DMS153 (cell line): ENCODE results near the gene TMEM72.

Experiments used
- DNase-seq: peaks from one replicate; lab custom pipeline; 2025; lab: John Stamatoyannopoulos, UW

The TMEM72 gene

DNA sequence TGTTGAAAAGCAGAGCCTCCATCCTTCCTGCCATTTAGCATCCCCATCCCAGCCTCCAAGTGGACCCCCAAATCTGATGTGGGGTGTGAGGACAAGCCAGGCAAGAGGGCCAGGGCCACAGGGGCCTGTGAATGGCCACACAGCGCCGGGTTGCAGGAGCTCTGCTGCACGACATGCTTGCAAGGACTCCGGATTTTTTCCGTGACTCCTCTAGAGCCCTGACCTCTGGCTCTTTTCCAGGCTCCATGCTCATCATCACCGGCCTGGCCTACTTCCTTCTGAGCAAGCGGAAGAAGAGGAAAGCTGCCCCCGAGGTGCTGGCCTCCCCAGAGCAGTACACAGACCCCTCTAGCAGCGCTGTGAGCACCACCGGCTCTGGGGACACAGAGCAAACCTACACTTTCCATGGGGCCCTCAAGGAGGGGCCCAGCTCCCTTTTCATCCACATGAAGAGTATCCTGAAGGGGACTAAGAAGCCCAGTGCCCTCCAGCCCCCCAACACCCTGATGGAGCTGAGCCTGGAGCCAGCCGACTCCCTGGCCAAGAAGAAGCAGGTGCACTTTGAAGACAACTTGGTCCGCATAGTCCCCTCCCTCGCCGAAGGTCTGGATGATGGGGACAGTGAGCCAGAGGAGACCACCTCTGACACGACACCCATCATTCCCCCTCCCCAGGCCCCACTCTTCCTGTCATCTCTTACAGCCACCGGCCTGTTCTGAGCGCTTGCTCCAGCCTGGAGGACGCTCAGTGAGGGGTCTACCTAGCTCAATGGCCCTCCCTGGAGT, 23.5 kb downstream of the TMEM72 start:
- DNase-seq: no peak

GRCh38 chr10:44935201-44935965, 24.2 kb downstream of the TMEM72 start:
- DNase-seq: no peak

- DNase-seq: no peak
Observed at GRCh38 chr10:44935966-44936295, 24.8 kb downstream of the TMEM72 start.

DNA sequence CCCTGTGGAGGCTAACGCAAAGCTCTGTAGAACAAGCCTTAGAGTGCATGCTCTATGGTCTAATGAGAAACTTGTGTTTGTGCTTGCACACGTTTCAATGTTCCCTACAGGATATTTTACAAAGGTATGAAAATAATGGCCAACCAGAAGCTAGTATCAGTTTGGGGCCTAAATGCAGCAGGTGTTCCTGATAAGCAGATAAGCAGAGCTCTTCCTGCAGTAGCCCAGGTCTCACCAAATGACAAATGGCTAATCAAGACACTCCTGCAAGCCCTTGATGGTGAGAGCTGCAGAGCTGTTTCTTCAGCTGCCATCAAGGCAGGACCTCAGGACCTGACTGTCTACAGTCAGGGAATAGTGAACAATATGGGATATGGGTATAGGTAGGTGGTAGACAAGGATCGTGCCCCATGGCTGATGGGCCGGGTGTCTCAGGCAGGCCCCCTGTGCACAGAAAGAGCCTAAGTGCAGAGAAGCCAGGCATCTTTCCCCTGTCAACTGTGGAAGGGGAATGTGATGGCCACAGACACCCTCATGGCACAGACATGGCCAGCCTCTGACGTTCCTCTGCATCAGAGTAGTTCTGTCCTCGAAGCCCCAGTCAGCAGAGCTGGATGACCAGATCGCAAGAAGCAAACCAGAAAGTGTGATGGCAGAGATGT, 25.3 kb downstream of the TMEM72 start:
- no peak for DNase-seq

GRCh38 chr10:44937196-44938005, 26.3 kb downstream of the TMEM72 start:
- DNase-seq: no peak

DNA sequence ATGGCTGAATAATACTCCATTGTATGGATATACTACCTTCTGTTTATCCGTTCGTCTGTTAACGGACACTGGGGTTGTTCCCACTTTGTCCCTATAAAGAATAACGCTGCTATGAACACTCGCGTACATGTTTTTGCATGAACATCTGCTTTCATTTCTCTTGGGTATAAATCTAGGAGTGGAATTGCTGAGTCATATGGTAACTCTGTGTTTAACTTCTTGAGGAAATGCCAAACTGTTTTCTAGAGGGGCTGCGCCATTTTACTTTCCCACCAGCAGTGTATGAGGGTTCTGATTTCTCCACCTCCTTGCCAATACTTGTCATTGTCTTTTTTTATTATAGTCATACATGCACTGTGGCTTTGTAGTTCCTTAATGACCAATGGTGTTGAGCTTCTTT, 27.8 kb downstream of the TMEM72 start:
- no peak for DNase-seq

- no peak for DNase-seq
Observed at GRCh38 chr10:44939691-44940401, 28.7 kb downstream of the TMEM72 start.

GRCh38 chr10:44944354-44944753, 33.2 kb downstream of the TMEM72 start:
- DNase-seq: no peak

DNA sequence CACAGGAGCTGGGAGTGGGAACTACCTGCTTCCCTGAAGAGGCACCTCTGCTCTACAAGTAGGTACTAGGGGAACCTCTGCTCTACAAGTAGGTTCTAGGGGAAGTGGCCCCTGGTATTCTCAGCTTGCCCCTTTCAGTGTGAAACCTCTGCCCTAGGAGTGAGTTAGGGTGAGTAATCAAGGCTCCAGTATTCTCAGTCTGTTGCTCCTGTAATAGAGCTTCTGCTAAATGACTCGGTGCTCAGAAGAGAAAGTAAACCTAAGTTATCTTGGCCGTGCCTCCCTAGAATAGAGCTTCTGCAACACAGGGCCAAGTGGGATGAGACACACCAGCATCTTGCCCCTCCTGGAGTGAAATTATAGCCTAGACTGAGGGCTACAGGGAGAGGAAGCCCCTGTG, 35.1 kb downstream of the TMEM72 start:
- no peak for DNase-seq

DNA sequence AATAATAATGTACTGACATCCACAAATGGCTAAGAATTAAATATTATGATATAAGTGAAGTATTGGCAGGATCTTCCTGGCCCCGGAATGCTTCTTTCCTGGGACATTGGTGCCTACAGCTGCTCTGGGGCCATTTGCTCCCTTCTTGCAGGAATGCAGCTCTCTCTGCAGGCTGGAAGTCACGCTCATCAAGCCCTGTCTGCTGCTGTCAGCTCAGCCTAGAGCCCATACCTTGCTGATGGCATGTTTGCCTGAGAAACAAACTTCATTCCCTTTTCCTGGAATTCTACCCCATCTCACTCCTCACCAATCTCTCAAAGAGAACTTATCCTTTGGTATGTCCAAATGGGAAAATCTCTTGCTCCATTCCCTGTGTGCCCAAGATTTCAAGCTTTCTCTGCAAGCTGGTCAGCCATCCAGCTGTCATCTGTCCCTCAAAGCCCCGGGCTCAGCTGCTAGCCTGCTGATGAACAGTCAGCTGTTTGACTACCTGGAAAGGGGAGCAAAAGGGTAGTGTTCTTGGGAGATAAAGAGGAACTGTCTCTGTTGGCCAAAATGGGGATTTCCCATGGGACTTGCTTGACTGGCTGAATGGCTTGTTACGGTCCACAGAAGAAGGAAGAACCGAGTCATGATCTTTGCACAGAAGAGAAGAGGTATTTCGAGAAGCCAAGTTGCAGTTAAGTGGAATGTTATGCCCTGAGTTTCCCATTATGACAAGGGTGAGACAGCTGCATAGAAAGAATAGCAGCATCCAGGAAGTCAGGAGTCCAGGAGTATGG, 36.4 kb downstream of the TMEM72 start:
- DNase-seq: no peak

DNA sequence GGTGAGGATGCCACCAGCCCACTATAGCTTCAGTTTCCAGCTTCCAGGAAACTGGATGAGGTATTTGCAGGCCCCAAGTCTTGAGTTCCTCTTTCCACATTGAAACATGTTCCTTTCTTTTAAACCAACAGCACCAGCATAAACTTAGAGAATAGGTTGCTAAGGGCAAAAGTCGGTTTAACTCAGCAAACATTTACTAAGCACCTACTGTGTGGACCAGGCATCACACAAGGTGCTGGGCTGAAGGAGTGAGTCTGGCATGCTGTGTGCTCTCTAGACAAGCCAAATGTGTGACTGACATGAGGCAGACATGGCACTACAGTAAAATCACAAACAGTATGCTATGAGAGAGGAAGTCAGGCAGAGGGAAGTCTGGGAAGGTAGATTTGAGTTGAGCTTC, 37.5 kb downstream of the TMEM72 start:
- DNase-seq: no peak

DNA sequence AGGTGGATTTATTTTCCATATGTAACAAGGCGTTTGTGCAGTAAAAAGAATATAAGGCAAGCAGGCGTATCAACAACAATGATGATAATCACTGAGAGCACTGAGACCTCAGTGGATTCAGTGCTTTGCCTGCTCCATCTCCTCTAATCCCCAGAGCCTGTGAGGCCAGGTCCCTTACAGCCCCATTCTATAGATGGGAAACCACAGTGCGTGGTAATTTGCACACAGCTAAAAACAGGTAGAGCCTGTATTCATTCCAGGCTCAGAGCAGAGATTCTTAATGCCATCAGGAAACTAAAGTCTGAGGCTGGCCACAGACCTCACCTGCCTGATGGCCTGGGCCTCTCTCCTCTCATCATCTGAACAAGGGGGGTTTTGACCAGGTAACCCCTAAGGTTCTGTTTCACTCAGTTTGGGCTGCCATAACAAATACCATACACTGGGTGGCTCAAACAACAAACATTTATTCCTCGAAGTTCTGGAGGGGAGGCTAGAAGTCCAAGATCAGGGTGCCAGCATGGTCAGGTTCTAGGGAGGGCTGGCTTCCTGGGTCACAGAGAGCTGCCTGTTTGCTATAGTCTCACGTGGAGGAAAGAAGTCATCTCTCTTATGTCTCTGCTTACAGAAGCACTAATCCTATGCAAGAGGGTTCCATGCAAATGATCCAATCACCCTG, 38.1 kb downstream of the TMEM72 start:
- DNase-seq: no peak

- DNase-seq: no peak
Observed at GRCh38 chr10:44949915-44950314, 38.8 kb downstream of the TMEM72 start.

GRCh38 chr10:44950326-44951225, 39.4 kb downstream of the TMEM72 start:
- DNase-seq: no peak

DNA sequence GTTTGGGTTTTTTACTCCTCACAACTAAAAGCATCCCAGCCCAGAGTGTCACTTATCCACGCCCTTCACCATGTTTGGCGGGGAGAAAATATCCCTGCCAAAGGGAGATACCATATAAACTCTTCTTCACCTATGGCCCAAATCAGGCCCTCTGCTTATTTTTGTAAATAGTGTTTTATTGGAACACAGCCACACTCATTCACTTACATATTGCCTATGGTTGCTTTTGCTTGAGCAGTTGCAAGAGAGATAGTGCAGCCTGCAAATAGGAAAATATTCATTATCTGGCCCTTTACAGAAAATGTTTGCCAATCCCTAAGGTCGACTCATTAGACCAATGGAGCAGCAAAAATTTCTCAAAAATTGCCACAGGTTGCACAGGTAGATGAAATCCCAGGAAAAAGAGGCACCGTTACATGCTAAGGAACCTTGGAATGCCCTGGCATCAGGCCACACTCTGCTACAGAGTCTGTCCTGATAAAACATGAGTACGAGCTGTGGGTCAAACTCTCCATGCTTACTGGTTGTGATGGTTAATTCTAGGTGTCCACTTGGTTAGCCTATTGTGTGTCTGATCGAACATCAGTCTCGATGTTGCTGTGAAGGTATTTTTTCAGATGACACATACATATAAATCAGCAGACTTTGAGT, 40.6 kb downstream of the TMEM72 start:
- no peak for DNase-seq

DNA sequence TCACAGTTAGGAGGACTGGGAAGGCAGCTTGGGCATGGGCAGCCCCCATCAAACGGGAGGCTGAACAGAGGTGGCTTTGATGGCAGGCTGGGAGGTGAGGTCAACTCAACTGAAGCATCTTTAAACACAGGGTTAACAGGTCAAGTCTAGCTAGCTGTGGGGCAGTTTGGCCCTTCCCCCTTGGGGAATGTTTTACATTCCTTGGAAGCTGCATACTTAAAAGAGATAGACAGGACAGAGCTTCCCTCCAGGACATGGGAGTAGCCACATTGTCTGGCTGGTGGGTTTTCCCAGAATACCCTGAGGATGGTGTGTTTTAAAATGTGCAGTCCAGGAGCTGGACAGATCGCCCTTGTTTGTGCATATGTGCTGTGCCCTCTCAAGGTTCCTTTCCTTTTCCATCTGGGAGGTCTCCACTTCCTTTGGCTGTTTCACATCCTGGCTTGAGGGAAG, 41.7 kb downstream of the TMEM72 start:
- DNase-seq: no peak

- DNase-seq: no peak
Observed at GRCh38 chr10:44954042-44954441, 42.9 kb downstream of the TMEM72 start.

- DNase-seq: no peak
Observed at GRCh38 chr10:44954962-44955361, 43.8 kb downstream of the TMEM72 start.
